ENCODE data around the gene C16orf96.

C16orf96 gene

GRCh38 chr16:4557973-4558372, 1.8 kb downstream of the C16orf96 start:
- Histone ChIP-seq H3K9me2 (replicated peaks; ENCODE audit: insufficient read depth, low read length) (no peaks in the 10 kb centered on the region), H4K20me1 (ENCODE audit: low read depth, low read length) (no peaks in the 10 kb centered on the region), H2AFZ (ENCODE audit: low read depth, low read length, severe bottlenecking) (no peak overlapping the region), H3K9me3 (ENCODE audit: insufficient read depth, low read length) (no peaks in the 10 kb centered on the region), H3K79me2 (ENCODE audit: insufficient read depth, low read length) (no peaks in the 10 kb centered on the region), H3K27ac (ENCODE audit: low read depth, low read length) (no peak overlapping the region), H3K36me3 (ENCODE audit: low read length) (no peaks in the 10 kb centered on the region), H3K4me3 (ENCODE audit: insufficient read depth, low read length, poor library complexity, severe bottlenecking) (no peak overlapping the region), H3K27me3 (ENCODE audit: low read length) (no peaks in the 10 kb centered on the region), H3K9ac (ENCODE audit: low read length) (no peak overlapping the region), H3F3A (ENCODE audit: insufficient read depth) (no peaks in the 10 kb centered on the region), H3K4me2 (ENCODE audit: low read depth, low read length, poor library complexity, severe bottlenecking) (no peak overlapping the region)
- TF ChIP-seq EZH2phosphoT487 (conservative IDR thresholded peaks at IDR 0.05; ENCODE audit: low read length): no peak
- no peak for TF ChIP-seq CTCF (IDR thresholded peaks at IDR 0.05; ENCODE audit: insufficient read depth, low read length, poor library complexity, severe bottlenecking)

- no peaks in the 10 kb centered on the region for H3K27me3 ChIP-seq (ENCODE audit: low read length)
- no peaks in the 10 kb centered on the region for H3K36me3 ChIP-seq (ENCODE audit: low read length)
- no peaks in the 10 kb centered on the region for H3K9me2 ChIP-seq (replicated peaks; ENCODE audit: insufficient read depth, low read length)
- H3F3A ChIP-seq (ENCODE audit: insufficient read depth): no peaks in the 10 kb centered on the region
- TF ChIP-seq CTCF (IDR thresholded peaks at IDR 0.05; ENCODE audit: insufficient read depth, low read length, poor library complexity, severe bottlenecking) (no peak), EZH2phosphoT487 (conservative IDR thresholded peaks at IDR 0.05; ENCODE audit: low read length) (no peak)
- no peak overlapping the region for H3K9ac ChIP-seq (ENCODE audit: low read length)
- no peaks in the 10 kb centered on the region for H4K20me1 ChIP-seq (ENCODE audit: low read depth, low read length)
- no peak overlapping the region for H3K4me2 ChIP-seq (ENCODE audit: low read depth, low read length, poor library complexity, severe bottlenecking)
- H3K79me2 ChIP-seq (ENCODE audit: insufficient read depth, low read length): no peaks in the 10 kb centered on the region
- H2AFZ ChIP-seq (ENCODE audit: low read depth, low read length, severe bottlenecking): no peak overlapping the region
- H3K4me3 ChIP-seq (ENCODE audit: insufficient read depth, low read length, poor library complexity, severe bottlenecking): no peak overlapping the region
- H3K27ac ChIP-seq (ENCODE audit: low read depth, low read length): no peak overlapping the region
- no peaks in the 10 kb centered on the region for H3K9me3 ChIP-seq (ENCODE audit: insufficient read depth, low read length)
Measured at GRCh38 chr16:4561596-4561995, 5.5 kb downstream of the C16orf96 start.

- TF ChIP-seq EZH2phosphoT487 (conservative IDR thresholded peaks at IDR 0.05; ENCODE audit: low read length) (no peak), CTCF (IDR thresholded peaks at IDR 0.05; ENCODE audit: insufficient read depth, low read length, poor library complexity, severe bottlenecking) (no peak)
- no peak overlapping the region for H3K4me2 ChIP-seq (ENCODE audit: low read depth, low read length, poor library complexity, severe bottlenecking)
- no peaks in the 10 kb centered on the region for H3K27me3 ChIP-seq (ENCODE audit: low read length)
- H3K4me3 ChIP-seq (ENCODE audit: insufficient read depth, low read length, poor library complexity, severe bottlenecking): no peak overlapping the region
- no peaks in the 10 kb centered on the region for H3F3A ChIP-seq (ENCODE audit: insufficient read depth)
- no peak overlapping the region for H2AFZ ChIP-seq (ENCODE audit: low read depth, low read length, severe bottlenecking)
- H3K9me3 ChIP-seq (ENCODE audit: insufficient read depth, low read length): no peaks in the 10 kb centered on the region
- H3K9ac ChIP-seq (ENCODE audit: low read length): no peak overlapping the region
- no peaks in the 10 kb centered on the region for H3K9me2 ChIP-seq (replicated peaks; ENCODE audit: insufficient read depth, low read length)
- H3K27ac ChIP-seq (ENCODE audit: low read depth, low read length): no peak overlapping the region
- no peaks in the 10 kb centered on the region for H3K79me2 ChIP-seq (ENCODE audit: insufficient read depth, low read length)
- H4K20me1 ChIP-seq (ENCODE audit: low read depth, low read length): no peaks in the 10 kb centered on the region
- H3K36me3 ChIP-seq (ENCODE audit: low read length): no peaks in the 10 kb centered on the region
Measured at GRCh38 chr16:4564661-4565267, 8.6 kb downstream of the C16orf96 start.

Measured in SU-DHL-6 (cell line).